GM21526 (cell line): ENCODE measurements around the gene MYCL.

Experiments
- ATAC-seq: cut with Tn5 transposase; IDR thresholded peaks from one replicate; pipeline ENCODE4 v1.9.1; 2021; ENCODE audit warnings: moderate library complexity; ENCODE audit not compliant: unreplicated experiment, low FRiP score

The MYCL gene

DNA sequence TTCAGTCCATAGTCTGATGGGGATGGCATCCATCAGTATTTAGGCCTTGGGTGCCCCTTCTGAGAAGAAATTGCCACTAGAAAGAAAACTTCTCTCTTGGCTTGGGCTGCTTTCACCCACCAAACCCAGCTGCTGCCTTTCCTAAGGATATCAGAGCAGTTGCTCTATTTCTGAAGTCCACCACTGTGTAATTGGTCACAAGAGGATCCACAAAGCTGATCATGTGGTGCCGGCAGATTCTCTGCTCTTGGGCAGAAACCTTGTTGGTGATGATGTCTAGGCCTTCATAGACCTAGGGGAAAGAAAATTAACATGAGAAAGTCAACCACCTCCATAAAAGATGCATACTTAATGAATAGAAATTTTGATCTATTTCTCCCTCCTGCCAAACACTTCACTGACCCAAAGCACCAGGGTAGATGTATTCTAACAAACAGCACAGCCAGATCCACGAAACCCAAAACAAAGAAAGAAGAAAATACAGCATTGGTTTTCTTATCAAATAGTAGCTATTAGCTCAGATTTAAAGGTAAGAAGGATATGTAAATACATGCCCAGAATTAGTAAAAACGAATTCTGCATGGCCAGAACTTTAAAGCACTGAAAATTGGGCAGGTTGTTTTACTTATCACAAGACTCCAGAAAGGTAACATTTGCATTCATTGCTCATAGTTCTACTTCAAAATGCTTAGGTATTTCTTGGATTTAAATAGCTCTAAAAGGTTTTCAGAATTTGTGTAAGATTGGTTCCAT lies 44.4 kb downstream of the MYCL start:
- ATAC-seq = no peak

- ATAC-seq = no peak
Measured at GRCh38 chr1:39854738-39855137, 47.0 kb downstream of the MYCL start.

DNA sequence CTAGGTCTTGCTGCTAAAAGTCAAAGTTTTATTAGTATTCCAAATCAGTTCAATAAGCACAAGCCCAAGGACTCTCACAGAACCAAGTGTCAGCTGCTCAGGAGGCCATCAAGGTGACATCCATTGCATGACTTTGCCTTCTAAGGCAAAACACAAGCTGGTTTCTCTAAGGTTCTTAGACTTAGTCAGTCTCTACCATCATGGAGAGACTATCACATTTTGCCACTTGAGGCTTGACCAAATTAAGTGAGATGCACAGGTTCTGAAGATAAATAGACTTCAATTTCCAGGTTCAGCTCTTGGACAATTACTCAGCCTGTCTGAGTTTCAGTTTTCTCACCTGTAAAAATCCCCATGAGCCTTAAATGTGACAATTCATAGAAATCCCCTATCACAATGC lies 47.4 kb downstream of the MYCL start:
- ATAC-seq = no peak

GRCh38 chr1:39852876-39853275 lies 48.8 kb downstream of the MYCL start:
- no peak for ATAC-seq

DNA sequence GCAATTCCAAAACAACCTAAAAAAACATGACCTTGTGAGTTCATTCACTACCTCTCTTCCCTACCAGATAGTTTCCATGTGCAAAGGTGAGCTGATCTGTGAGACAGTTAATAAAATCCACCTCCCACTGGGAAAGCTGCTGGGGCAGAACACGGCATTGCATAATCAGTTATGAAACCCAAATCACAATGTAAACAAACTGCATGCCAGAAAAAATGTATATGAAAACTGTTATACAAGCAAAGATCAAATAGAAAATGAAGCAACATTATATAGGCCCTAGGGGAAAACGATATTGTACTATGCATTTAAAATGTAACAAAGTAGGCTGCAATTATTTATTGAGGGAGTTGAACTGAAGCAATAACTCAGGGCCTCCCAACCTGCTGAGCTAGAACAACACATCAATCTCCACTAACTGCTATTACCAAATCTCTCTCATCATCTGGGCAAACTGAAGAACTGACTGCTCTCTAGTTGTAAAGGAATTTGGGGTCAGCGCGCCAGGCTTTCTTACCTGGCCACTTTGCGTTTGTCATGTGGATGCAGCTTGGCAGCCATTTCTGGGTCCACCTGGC lies 49.4 kb downstream of the MYCL start:
- no peak for ATAC-seq

- ATAC-seq = no peak
Measured at GRCh38 chr1:39850606-39851216, 51.0 kb downstream of the MYCL start.

GRCh38 chr1:39849203-39849602 lies 52.5 kb downstream of the MYCL start:
- ATAC-seq = no peak

DNA sequence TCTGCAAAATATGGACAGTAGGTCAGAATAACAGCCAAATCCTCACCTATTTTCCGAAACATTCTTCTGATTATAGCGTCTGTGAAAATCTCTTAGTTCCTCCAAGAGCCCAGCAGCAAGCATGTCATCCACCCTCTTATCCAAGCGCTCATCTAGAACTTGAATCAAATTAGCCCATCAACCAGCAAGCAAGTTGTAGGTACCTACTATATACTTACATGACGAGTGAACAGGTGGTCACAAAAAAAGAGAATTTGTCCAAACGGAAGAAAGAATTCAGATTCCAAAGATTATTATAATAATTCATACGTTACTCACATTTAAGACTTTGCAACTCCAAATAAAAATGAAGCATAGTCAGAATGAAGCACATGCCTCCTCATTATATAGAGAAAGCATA lies 53.8 kb downstream of the MYCL start:
- ATAC-seq = no peak

DNA sequence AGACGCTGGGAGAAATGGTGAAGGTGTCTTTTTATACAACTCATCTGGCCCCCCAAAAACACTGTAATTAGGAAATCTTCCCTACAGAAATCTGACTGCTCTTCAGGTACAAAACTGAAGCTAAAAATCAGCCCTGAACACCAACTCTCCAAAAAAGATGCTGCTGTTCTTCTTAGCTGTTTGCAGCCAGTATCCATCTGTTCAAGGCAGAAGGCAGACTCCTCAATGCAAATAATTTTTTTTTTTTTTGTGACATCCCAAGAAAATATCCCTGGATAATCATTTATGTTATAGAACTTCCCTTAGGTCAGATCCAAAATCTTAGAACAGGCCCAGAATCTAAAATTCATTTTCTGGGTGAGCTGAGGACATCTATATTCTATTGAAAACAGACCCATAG lies 54.9 kb downstream of the MYCL start:
- ATAC-seq = no peak

GRCh38 chr1:39845569-39846566 lies 55.8 kb downstream of the MYCL start:
- no peak for ATAC-seq
